ENCODE results near the gene KIF19.
"Not testable (repeated sequence)": the region's sequence is repeated elsewhere in the genome, so short reads cannot be mapped to it uniquely, and the experiment has no call there.

KIF19 gene, protein sequence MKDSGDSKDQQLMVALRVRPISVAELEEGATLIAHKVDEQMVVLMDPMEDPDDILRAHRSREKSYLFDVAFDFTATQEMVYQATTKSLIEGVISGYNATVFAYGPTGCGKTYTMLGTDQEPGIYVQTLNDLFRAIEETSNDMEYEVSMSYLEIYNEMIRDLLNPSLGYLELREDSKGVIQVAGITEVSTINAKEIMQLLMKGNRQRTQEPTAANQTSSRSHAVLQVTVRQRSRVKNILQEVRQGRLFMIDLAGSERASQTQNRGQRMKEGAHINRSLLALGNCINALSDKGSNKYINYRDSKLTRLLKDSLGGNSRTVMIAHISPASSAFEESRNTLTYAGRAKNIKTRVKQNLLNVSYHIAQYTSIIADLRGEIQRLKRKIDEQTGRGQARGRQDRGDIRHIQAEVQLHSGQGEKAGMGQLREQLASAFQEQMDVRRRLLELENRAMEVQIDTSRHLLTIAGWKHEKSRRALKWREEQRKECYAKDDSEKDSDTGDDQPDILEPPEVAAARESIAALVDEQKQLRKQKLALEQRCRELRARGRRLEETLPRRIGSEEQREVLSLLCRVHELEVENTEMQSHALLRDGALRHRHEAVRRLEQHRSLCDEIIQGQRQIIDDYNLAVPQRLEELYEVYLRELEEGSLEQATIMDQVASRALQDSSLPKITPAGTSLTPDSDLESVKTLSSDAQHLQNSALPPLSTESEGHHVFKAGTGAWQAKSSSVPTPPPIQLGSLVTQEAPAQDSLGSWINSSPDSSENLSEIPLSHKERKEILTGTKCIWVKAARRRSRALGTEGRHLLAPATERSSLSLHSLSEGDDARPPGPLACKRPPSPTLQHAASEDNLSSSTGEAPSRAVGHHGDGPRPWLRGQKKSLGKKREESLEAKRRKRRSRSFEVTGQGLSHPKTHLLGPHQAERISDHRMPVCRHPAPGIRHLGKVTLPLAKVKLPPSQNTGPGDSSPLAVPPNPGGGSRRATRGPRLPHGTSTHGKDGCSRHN
- 0.11 to 3.6 (median 2.0) reads per million in 9 experiments for total RNA-seq

DNA sequence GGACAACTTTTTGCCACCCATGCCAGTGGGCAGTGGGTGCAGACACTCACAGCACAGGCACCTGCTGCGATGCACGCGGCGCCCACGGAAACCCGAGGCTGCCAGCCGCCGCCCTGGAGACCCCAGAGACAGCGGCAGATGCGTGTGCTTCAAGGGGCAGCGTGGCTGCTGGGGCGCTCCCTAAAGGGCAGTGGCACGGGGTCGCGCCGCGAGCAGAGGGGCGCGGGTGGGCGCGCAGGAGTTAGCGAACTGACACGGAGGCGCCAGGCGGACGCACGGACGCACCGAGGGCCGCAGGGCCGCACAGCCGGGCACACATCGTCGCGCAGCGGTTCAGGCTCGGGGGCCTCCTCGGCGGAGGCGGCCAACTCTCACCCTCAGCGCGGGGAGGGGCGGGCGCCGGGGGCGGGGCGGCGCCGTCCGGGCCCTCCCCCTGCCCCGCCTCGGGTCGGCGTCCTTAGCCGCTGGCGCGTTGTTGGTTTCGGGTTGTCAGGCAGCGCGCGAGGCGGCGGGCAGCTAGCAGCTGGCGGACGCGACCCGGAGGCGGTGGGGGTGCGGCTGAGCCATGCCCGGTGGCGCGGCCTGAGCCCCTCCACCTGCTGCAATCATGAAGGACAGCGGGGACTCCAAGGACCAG is at the start of gene KIF19:
TSS of gene KIF19 (plus strand) at position 484 of the 637 bp plus-strand sequence. CDS start at position 608, 124 bp downstream.
- DNase-seq (peak; percentile 48 to 54 (median 48)), ATAC-seq (replicated peaks) (peak; percentile 89)
- Mint-ChIP-seq H3K9me3 (no peaks in the 10 kb centered on the region), H3K27ac (peak within 1 kb of the TSS; percentile 21 to 76), H3K4me1 (ENCODE audit: low read depth in 2 of 2) (peaks cover 17 to 23% of the 10 kb centered on the region in 2 donors), H3K36me3 (ENCODE audit: insufficient read depth) (peaks cover 5% of the 10 kb centered on the region), H3K4me3 (peak within 1 kb of the TSS; percentile 68 to 75), H3K27me3 (no peaks in the 10 kb centered on the region)

DNA sequence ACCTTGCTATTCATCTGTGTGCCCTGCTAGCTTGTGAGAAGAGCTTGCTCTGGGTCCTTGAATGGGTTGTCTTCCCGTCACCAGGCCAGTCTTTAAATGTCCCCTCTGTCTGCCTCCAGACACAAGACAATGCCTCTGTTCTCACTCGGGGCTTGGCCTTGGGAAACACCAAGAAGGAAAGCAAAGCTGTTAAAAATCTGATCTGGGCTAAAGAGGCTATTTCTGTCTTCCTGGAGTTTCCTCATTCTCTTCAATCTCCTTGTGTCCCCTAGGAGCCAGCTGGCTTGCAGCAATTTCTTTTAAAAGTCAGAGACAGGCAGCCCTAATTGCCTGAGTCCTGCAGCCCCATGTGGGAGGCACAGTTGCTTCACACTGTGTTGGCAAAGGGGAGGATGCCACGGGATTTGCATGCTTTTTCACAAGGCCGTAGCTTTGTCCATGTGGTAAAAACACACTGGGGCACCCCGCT is 49.5 kb upstream of the KIF19 start:
- ATAC-seq (replicated peaks) = no peak
- Mint-ChIP-seq H3K9me3 (no peaks in the 10 kb centered on the region), H3K36me3 (ENCODE audit: insufficient read depth) (peaks cover 10% of the 10 kb centered on the region), H3K4me1 (ENCODE audit: low read depth in 2 of 2) (peaks cover 41 to 49% of the 10 kb centered on the region in 2 donors), H3K27ac (peak overlapping the region; percentile 57 to 88), H3K4me3 (no peak overlapping the region), H3K27me3 (peaks cover 6 to 7% of the 10 kb centered on the region in 2 donors)
- no peak for DNase-seq

GRCh38 chr17:74277935-74278334 is 48.1 kb upstream of the KIF19 start:
- H3K4me3 Mint-ChIP-seq = no peak overlapping the region
- H3K36me3 Mint-ChIP-seq (ENCODE audit: insufficient read depth) = peaks cover 9% of the 10 kb centered on the region
- no peaks in the 10 kb centered on the region for H3K9me3 Mint-ChIP-seq
- DNase-seq (no peak), ATAC-seq (replicated peaks) (no peak)
- H3K27me3 Mint-ChIP-seq = peaks cover 1 to 4% of the 10 kb centered on the region in 2 donors
- H3K4me1 Mint-ChIP-seq (ENCODE audit: low read depth in 2 of 2) = peaks cover 50 to 56% of the 10 kb centered on the region in 2 donors
- peak overlapping the region; percentile 88 to 90 for H3K27ac Mint-ChIP-seq

DNA sequence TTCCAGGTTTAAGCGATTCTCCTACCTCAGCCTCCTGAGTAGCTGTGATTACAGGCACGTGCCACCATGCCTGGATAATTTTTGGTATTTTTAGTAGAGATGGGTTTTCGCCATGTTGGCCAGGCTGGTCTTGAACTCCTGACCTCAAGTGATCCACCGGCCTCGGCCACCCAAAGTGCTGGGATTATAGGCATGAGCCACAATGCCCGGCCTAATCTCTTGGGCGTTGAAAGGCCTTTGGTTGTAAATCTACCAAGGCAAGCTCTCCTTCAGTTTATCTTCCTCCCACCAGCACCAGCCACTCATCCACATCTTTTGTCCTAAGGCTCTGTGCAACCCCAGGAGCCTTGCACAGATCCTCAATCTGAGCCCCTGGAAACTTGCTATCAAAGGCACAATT is 46.4 kb upstream of the KIF19 start:
- not testable (repeated sequence) for DNase-seq; ATAC-seq (replicated peaks); H3K9me3 Mint-ChIP-seq; H3K27me3 Mint-ChIP-seq
- H3K4me1 Mint-ChIP-seq (ENCODE audit: low read depth in 2 of 2) = peaks cover 46 to 50% of the 10 kb centered on the region in 2 donors
- H3K4me3 Mint-ChIP-seq = peak overlapping the region; percentile 26 to 62
- H3K27ac Mint-ChIP-seq = peak overlapping the region; percentile 88 to 92
- H3K36me3 Mint-ChIP-seq (ENCODE audit: insufficient read depth) = peaks cover 12% of the 10 kb centered on the region

DNA sequence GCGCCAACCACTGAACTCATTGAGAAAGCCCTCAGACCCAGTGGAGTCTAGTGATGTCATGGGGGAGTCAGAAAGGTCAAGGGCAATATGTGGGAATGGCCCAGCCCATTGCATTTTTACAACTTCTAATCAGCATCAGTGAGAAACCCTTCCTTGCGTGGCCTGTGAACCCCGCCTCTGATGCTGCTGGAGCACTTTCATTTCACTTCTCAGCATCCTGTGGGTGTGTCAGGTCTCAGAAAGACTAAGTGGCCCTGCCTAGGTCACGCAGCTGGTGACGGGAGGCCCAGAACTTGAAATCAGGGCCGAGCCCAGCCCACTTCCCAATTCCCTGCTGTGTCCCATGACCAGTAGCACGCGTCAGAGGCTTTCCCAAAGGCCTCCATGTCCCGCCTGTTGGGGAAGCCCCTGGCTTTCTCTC is 45.9 kb upstream of the KIF19 start:
- DNase-seq = peak; percentile 44 to 55 (median 54)
- no peaks in the 10 kb centered on the region for H3K9me3 Mint-ChIP-seq
- peak overlapping the region; percentile 88 to 92 for H3K27ac Mint-ChIP-seq
- peak overlapping the region; percentile 26 to 62 for H3K4me3 Mint-ChIP-seq
- peak; percentile 66 for ATAC-seq (replicated peaks)
- H3K36me3 Mint-ChIP-seq (ENCODE audit: insufficient read depth) = peaks cover 12% of the 10 kb centered on the region
- H3K4me1 Mint-ChIP-seq (ENCODE audit: low read depth in 2 of 2) = peaks cover 46 to 50% of the 10 kb centered on the region in 2 donors
- H3K27me3 Mint-ChIP-seq = no peaks in the 10 kb centered on the region

- ATAC-seq (replicated peaks) = no peak
Measured at GRCh38 chr17:74281799-74282198, 44.2 kb upstream of the KIF19 start.

DNA sequence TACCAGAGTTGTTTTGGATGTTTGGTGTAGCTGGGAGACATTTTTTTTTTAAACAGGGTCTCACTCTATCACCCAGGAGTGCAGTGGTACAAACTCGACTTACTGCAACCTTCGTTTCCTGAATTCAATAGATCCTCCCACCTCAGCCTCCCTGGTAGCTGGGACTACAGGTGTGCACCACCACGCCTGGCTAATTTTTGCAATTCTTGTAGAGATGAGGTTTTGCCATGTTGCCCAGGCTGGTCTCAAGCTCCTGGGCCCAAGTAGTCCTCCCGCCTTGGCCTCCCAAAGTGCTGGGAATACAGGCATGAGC is 43.8 kb upstream of the KIF19 start:
- not testable (repeated sequence) for H3K9me3 Mint-ChIP-seq; H3K27me3 Mint-ChIP-seq; H3K36me3 Mint-ChIP-seq (ENCODE audit: insufficient read depth); DNase-seq; ATAC-seq (replicated peaks)
- peak overlapping the region; percentile 92 to 95 for H3K27ac Mint-ChIP-seq
- H3K4me1 Mint-ChIP-seq (ENCODE audit: low read depth in 2 of 2) = peaks cover 38 to 41% of the 10 kb centered on the region in 2 donors
- H3K4me3 Mint-ChIP-seq = peak overlapping the region; percentile 61 to 64

More at GRCh38 chr17:74281799-74282198, 44.2 kb upstream of the KIF19 start:
- no peaks in the 10 kb centered on the region for H3K27me3 Mint-ChIP-seq
- H3K4me1 Mint-ChIP-seq (ENCODE audit: low read depth in 2 of 2) = peaks cover 38 to 39% of the 10 kb centered on the region in 2 donors
- H3K27ac Mint-ChIP-seq = peak overlapping the region; percentile 88 to 92
- H3K4me3 Mint-ChIP-seq = peak overlapping the region in 1 of 2 donors; percentile 34
- H3K9me3 Mint-ChIP-seq = no peaks in the 10 kb centered on the region
- H3K36me3 Mint-ChIP-seq (ENCODE audit: insufficient read depth) = peaks cover 8% of the 10 kb centered on the region
- DNase-seq = no peak

DNA sequence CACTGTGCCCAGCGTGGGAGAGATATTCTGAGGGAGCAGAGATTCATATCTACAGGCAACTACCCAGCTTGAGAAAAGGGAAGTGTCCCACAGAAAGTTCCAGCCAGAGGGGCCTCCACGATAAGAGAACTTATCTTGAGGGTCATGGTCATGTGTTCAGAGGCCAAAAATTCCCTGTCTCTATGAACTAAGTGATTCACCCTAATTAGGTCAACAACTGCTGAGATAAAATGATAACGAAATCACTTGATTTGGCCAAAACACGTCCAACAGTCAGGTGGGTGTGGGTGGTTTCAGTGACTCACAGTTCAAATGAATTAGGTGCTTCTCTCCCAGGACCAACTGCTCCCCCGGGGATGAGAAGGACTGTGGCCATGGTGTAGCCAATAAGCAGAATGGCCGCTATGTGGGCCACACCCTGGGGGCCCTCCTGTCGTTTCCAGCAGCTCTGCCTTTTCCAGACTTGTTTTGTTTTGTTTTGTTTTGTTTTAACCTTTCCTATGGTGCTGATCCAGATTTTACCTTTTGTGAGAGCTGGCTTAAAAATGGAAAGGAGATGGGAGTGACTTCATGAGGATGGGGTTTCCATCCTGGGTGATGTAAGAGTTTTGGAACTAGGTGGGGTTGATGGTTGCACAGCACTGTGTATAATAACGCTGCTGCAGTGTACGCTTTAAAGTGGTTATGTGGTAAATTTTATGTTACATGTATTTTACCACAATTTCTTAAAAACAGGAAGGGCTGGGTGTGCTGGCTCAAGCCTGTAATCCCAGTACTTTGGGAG is 43.2 kb upstream of the KIF19 start:
- DNase-seq = peak; percentile 36 to 47 (median 39)
- peaks cover 8% of the 10 kb centered on the region for H3K36me3 Mint-ChIP-seq (ENCODE audit: insufficient read depth)
- ATAC-seq (replicated peaks) = peak; percentile 78
- peak overlapping the region; percentile 61 to 64 for H3K4me3 Mint-ChIP-seq
- H3K4me1 Mint-ChIP-seq (ENCODE audit: low read depth in 2 of 2) = peaks cover 39 to 43% of the 10 kb centered on the region in 2 donors
- no peaks in the 10 kb centered on the region for H3K9me3 Mint-ChIP-seq
- peak overlapping the region; percentile 92 to 95 for H3K27ac Mint-ChIP-seq
- no peaks in the 10 kb centered on the region for H3K27me3 Mint-ChIP-seq

DNA sequence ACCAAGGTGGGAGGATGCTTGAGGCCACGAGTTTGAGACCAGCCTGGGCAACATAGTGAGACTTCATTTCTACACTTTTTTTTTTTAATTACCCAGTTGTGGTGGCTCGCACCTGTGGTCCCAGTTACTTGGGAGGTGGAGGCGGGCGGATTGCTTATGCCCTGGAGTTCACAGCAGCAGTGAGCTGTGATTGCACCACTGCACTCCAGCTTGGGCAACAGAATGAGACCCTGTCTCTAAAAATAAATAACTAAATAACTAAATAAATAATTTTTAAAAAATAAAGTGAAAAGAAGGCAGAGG is 42.7 kb upstream of the KIF19 start:
- H3K4me3 Mint-ChIP-seq = peak overlapping the region; percentile 61 to 64
- H3K36me3 Mint-ChIP-seq (ENCODE audit: insufficient read depth) = peaks cover 8% of the 10 kb centered on the region
- no peaks in the 10 kb centered on the region for H3K27me3 Mint-ChIP-seq
- no peak for DNase-seq
- peaks cover 44 to 45% of the 10 kb centered on the region in 2 donors for H3K4me1 Mint-ChIP-seq (ENCODE audit: low read depth in 2 of 2)
- peak overlapping the region; percentile 92 to 95 for H3K27ac Mint-ChIP-seq
- H3K9me3 Mint-ChIP-seq = no peaks in the 10 kb centered on the region
- ATAC-seq (replicated peaks) = no peak

- Mint-ChIP-seq H3K36me3 (ENCODE audit: insufficient read depth) (peaks cover 8% of the 10 kb centered on the region), H3K4me1 (ENCODE audit: low read depth in 2 of 2) (peaks cover 34 to 40% of the 10 kb centered on the region in 2 donors), H3K9me3 (no peaks in the 10 kb centered on the region), H3K4me3 (no peak overlapping the region), H3K27ac (no peak overlapping the region), H3K27me3 (no peaks in the 10 kb centered on the region)
- no peak for DNase-seq
- no peak for ATAC-seq (replicated peaks)
Measured at GRCh38 chr17:74287031-74287602, 38.9 kb upstream of the KIF19 start.

DNA sequence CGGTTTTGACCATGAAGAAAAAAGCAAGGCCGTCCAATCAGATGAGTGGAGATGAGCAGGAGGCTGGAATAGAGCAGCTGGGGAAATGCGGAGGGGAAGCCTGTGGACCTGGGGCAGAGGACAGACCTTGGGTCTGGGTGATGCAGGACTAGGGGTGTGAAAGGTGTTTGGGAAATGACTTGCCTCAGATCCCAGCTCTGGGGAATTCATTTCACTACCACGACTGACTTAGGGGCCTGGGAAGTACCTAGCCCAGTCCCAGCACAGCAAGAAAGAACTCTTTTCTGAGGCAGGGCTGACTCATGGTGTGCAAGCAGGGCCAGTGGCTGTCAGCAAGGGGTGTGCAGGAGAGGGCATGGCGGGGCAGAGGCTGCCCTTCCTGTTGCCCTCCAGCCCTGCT is 37.2 kb upstream of the KIF19 start:
- Mint-ChIP-seq H3K36me3 (ENCODE audit: insufficient read depth) (no peaks in the 10 kb centered on the region), H3K9me3 (no peaks in the 10 kb centered on the region), H3K4me1 (ENCODE audit: low read depth in 2 of 2) (peaks cover 23 to 29% of the 10 kb centered on the region in 2 donors), H3K4me3 (peak overlapping the region in 1 of 2 donors; percentile 53), H3K27me3 (no peaks in the 10 kb centered on the region), H3K27ac (peak overlapping the region; percentile 81 to 83)
- DNase-seq = no peak
- no peak for ATAC-seq (replicated peaks)

- Mint-ChIP-seq H3K4me1 (ENCODE audit: low read depth in 2 of 2) (peaks cover 20 to 26% of the 10 kb centered on the region in 2 donors), H3K36me3 (ENCODE audit: insufficient read depth) (no peaks in the 10 kb centered on the region), H3K4me3 (no peak overlapping the region), H3K27me3 (no peaks in the 10 kb centered on the region), H3K9me3 (no peaks in the 10 kb centered on the region), H3K27ac (peak overlapping the region in 1 of 2 donors; percentile 81)
- ATAC-seq (replicated peaks) (no peak), DNase-seq (no peak)
Measured at GRCh38 chr17:74289688-74290087, 36.3 kb upstream of the KIF19 start.
